A375 (cell line): Measurements from ENCODE around the gene HAT1. TPM values are rescaled to one million over a fixed set of nuclear protein-coding genes. Genes with fewer than 3 reads are reported as not detected.

Experiments used
- total RNA-seq: library from RNA; depleted of rRNA; stranded (reverse); fragments of >200 nt; shearing (Covaris generic); gene quantifications from 2 replicates; pipeline ENCODE4 v1.2.3, GENCODE V29; 2014; rRNA removed

The HAT1 gene, protein sequence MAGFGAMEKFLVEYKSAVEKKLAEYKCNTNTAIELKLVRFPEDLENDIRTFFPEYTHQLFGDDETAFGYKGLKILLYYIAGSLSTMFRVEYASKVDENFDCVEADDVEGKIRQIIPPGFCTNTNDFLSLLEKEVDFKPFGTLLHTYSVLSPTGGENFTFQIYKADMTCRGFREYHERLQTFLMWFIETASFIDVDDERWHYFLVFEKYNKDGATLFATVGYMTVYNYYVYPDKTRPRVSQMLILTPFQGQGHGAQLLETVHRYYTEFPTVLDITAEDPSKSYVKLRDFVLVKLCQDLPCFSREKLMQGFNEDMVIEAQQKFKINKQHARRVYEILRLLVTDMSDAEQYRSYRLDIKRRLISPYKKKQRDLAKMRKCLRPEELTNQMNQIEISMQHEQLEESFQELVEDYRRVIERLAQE
- 45.9 TPM in 2 replicates for total RNA-seq

DNA sequence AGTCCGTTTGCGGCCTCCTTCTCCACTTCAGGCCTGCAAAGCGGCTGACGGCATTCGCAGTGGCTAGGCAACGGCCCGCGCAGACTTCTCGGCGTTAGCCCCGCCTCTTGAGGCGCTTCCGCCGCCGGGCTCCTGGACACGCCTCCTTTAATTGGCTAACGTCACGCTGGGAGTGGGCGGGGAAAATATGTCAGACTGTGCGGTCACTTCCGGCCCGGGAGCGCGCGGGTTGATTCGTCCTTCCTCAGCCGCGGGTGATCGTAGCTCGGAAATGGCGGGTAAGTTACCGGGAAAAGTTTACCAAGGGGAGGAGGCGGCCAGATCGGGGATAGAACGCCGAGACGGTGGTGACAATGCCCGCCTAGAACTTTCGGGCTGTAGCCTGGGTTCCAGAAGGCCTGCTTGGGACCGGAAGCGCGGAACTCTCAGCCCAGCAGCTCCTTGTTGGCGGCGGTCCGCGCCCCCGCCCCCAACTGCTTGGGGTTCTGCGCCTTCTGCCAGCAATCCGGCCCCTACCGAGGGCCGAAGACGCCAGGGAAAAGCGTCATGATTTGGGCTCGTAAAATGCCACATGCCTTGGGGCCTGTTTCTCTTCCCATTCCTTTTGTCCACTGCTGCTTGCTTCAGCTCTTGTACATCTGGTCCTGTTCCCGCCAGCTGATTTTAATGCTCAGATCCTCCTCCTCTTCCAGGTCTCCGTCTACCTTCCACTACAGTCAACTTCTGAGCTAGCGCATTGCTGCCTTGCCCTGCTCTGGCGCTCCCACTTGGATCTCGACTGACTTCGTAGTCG lies at the start of gene HAT1:
Gene HAT1, plus strand, starts transcription at position 232 of the 793 bp plus-strand sequence. Its CDS starts 40 bp downstream, at position 272.

DNA sequence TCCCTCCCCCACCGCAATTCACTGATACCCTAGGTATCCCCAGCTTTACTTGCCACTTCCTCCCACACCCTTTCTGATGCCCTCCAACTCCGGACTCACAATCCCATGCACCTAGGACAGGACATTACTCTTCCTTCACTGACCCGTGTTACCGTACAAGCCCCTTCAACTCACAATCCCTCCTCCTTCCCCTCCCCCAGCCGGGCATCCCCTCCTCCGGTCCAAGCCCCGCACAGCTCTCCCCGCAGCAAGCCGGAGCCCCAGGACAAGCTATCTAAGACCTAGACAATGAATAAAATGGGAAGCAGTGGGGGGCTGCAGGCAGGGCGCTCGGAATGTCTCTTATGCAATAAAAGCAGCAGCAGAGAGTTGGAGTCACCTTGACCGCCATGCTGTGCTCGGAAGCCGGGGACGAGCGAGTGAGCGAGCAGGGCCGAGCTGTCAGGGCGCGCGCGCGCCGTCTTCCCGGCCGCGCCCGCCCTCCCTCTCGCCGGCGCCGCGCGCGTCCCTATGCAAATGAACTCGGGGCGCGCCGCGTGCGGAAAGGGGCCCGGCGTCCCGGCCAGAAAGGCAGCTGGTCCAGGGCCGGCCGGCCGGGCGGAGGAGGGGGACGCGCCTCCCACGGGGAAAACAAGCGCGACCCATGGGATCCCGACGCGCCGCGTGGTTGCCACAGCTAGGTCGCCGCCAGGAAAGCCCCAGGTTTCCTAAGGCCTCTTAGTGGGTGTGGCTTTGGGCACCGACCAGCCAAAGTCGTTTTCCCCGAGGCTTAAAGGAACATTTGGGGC lies 28.2 kb upstream of the HAT1 start, which contains the start of gene SLC25A12:
Gene SLC25A12, minus strand, starts transcription at position 421 of the 788 bp plus-strand sequence. Its CDS starts 30 bp downstream, at position 391.

DNA sequence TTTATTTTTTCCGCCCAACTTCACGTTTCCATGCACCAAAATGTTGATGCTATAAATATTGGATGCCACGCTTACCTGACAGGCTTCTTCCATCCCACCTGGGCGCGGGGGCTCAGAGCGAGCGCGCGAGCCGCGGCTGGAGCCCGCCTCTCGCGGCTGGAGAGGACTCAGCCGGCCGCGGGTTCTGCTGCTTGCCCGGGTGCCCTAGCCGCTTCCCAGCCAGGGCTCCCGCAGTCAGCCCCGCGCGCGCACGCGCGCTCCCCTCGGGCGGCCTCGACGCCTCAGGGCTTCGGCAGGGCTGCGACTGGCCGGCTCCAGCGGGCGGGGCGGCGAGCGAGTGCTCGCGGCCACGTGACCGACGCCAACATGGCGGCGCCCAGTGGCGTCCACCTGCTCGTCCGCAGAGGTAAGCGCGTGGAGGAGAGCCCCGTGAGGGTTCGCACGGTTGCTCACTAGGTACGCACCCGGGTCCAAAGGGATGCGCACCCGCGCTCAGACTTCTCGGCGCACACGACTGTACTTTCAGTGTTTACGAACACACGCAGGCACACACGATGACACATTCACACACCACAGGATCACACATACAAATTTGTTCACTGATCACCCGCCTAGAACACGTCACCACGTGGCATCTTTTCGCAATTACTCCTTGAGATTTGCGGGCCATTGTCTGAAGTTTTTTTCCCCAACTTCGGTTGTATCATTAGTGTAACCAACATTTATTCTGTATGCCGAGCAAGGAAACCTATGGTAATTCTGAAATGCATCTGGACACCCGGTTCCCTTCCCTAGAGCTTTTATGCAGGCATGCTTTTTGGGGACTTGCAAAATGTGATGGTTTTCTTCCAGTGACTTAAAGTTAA lies 77.6 kb downstream of the HAT1 start, which contains the start of gene METAP1D:
Gene METAP1D, plus strand, starts transcription at position 350 of the 866 bp plus-strand sequence. Its CDS starts 17 bp downstream, at position 367.

Other genes starting within 250 kb of the HAT1 start
- gene DYNC1I2, start 235.0 kb upstream of the HAT1 start, total RNA-seq: 20.0 and 21.9 TPM in 2 replicates
- gene SLC25A12, start 28.2 kb upstream of the HAT1 start, total RNA-seq: 8.9 and 12.0 TPM in 2 replicates
- 4.7 and 5.4 TPM in 2 replicates for gene METAP1D, start 77.5 kb downstream of the HAT1 start, total RNA-seq
- gene DLX1, start 163.0 kb downstream of the HAT1 start, total RNA-seq: 10.2 and 11.1 TPM in 2 replicates
- 4.0 and 4.9 TPM in 2 replicates for gene DLX2, start 180.4 kb downstream of the HAT1 start, total RNA-seq